B cell (primary cell): ENCODE measurements around the gene PLD3.

Experiments
- EZH2 ChIP-seq: IDR thresholded peaks from 2 replicates; pipeline ENCODE4 v1.6.1; 2012; ENCODE audit warnings: borderline replicate concordance, low read depth, mild to moderate bottlenecking, moderate library complexity, low read length; ENCODE audit not compliant: insufficient read depth, poor library complexity, severe bottlenecking
- TF ChIP-seq, protein P1 (sequence below): fragments of 200-600 bp; IDR thresholded peaks from one replicate; pipeline ENCODE4 v1.8.0; 2022; ENCODE audit warnings: antibody characterized with exemption, mild to moderate bottlenecking

- TF ChIP-seq, protein P1, sequence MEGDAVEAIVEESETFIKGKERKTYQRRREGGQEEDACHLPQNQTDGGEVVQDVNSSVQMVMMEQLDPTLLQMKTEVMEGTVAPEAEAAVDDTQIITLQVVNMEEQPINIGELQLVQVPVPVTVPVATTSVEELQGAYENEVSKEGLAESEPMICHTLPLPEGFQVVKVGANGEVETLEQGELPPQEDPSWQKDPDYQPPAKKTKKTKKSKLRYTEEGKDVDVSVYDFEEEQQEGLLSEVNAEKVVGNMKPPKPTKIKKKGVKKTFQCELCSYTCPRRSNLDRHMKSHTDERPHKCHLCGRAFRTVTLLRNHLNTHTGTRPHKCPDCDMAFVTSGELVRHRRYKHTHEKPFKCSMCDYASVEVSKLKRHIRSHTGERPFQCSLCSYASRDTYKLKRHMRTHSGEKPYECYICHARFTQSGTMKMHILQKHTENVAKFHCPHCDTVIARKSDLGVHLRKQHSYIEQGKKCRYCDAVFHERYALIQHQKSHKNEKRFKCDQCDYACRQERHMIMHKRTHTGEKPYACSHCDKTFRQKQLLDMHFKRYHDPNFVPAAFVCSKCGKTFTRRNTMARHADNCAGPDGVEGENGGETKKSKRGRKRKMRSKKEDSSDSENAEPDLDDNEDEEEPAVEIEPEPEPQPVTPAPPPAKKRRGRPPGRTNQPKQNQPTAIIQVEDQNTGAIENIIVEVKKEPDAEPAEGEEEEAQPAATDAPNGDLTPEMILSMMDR = no peak
- no peak for TF ChIP-seq EZH2
Observed at GRCh38 chr19:40397568-40397906, 49.0 kb downstream of the PLD3 start.
